Stimulated activated CD4-positive, alpha-beta T cell treated with anti-CD3 and anti-CD28 coated beads, Interleukin-12 subunit alpha, Interleukin-12 subunit beta, amount 100 ng/mL, for 4 hours (primary cell): Measurements from ENCODE around the gene EQTN.
"Not testable (repeated sequence)": the region's sequence is repeated elsewhere in the genome, so short reads cannot be mapped to it uniquely, and the experiment has no call there.

Experiments used
- DNase-seq: peaks from one replicate; pipeline ENCODE4 v3.0.0-alpha.2; 2020

EQTN gene

GRCh38 chr9:27292659-27293405, 4.1 kb downstream of the EQTN start:
- DNase-seq, result no peak

GRCh38 chr9:27291292-27291691, 5.7 kb downstream of the EQTN start:
- no peak for DNase-seq

GRCh38 chr9:27282269-27282668, 14.7 kb downstream of the EQTN start:
- no peak for DNase-seq

GRCh38 chr9:27280860-27281259, 16.1 kb downstream of the EQTN start:
- DNase-seq, result no peak

- no peak for DNase-seq
These were observed 16.7 kb downstream of the EQTN start for GRCh38 chr9:27280249-27280648.

- no peak for DNase-seq
These were observed 17.3 kb downstream of the EQTN start for GRCh38 chr9:27279611-27280010.

GRCh38 chr9:27278374-27278773, 18.6 kb downstream of the EQTN start:
- DNase-seq, result no peak

- DNase-seq, result no peak
These were observed 20.5 kb downstream of the EQTN start for GRCh38 chr9:27276193-27277030.

- no peak for DNase-seq
These were observed 23.8 kb downstream of the EQTN start for GRCh38 chr9:27273186-27273585.

GRCh38 chr9:27272103-27272502, 24.8 kb downstream of the EQTN start:
- no peak for DNase-seq

GRCh38 chr9:27261517-27262211, 35.3 kb downstream of the EQTN start:
- no peak for DNase-seq

GRCh38 chr9:27260789-27261516, 36.0 kb downstream of the EQTN start:
- no peak for DNase-seq

GRCh38 chr9:27258662-27259061, 38.3 kb downstream of the EQTN start:
- DNase-seq, result no peak

GRCh38 chr9:27248702-27249101, 48.2 kb downstream of the EQTN start:
- no peak for DNase-seq

- DNase-seq, result no peak
These were observed 49.2 kb downstream of the EQTN start for GRCh38 chr9:27247756-27248155.

GRCh38 chr9:27239648-27240047, 57.3 kb downstream of the EQTN start:
- DNase-seq, result not testable (repeated sequence)
